ENCODE measurements around the gene GPR52. TPM values are rescaled to one million over a fixed set of nuclear protein-coding genes. Genes with fewer than 3 reads are reported as not detected.
"Not testable (repeated sequence)": the region's sequence is repeated elsewhere in the genome, so short reads cannot be mapped to it uniquely, and the experiment has no call there.

GPR52 gene
- 2.7 TPM for total RNA-seq
- long read RNA-seq = 0 reads

- DNase-seq (ENCODE audit: low spot score) = no peak
Measured at GRCh38 chr1:174447866-174448530, at the start of gene GPR52. TSS of gene GPR52 (plus strand) at chr1:174447964. CDS start at chr1:174448112, 148 bp downstream.

DNA sequence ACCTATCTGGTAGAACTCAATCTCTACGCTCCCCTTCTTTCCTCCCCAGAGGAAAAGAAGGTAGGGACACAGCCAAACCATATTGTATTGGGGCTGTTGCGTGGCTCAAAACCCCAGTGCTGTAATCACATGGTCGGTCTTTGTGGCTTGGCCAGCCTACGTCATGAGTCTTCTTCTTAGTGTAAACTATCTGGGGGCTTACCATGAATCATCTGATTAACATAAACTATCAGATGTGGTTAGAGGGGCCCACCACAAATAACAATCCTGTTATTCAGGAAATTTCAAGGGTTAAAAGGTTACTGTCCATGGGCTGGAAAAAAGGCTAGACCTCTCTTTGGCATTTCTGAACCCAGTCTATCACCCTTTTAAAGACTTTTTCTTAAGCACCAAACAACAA, 49.5 kb upstream of the GPR52 start:
- DNase-seq (ENCODE audit: low spot score) = no peak

GRCh38 chr1:174399211-174399610, 48.6 kb upstream of the GPR52 start:
- DNase-seq (ENCODE audit: low spot score) = no peak

- no peak for DNase-seq (ENCODE audit: low spot score)
Measured at GRCh38 chr1:174401075-174401474, 46.7 kb upstream of the GPR52 start.

GRCh38 chr1:174405219-174405618, 42.5 kb upstream of the GPR52 start:
- DNase-seq (ENCODE audit: low spot score) = no peak

DNA sequence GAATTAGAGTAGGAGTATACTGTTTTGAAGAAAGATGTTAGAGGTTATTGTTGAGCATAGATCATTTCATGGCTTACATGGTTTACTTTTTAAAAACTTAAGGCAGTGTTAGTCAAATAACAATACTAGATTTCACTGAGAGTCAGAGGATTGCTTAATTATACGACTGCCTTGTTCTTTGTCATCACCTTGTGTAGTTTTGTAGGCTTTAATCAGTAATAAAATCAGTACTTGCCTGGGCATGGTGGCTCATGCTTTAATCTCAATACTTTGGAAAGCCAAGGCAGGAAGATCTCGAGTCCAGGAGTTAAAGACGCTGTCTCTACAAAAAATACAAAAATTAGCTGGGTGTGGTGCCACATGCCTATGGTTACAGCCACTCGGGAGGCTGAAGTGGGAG, 41.3 kb upstream of the GPR52 start:
- no peak for DNase-seq (ENCODE audit: low spot score)

- no peak for DNase-seq (ENCODE audit: low spot score)
Measured at GRCh38 chr1:174407665-174408064, 40.1 kb upstream of the GPR52 start.

- DNase-seq (ENCODE audit: low spot score) = no peak
Measured at GRCh38 chr1:174408146-174408545, 39.6 kb upstream of the GPR52 start.

GRCh38 chr1:174409801-174410200, 38.0 kb upstream of the GPR52 start:
- not testable (repeated sequence) for DNase-seq (ENCODE audit: low spot score)

DNA sequence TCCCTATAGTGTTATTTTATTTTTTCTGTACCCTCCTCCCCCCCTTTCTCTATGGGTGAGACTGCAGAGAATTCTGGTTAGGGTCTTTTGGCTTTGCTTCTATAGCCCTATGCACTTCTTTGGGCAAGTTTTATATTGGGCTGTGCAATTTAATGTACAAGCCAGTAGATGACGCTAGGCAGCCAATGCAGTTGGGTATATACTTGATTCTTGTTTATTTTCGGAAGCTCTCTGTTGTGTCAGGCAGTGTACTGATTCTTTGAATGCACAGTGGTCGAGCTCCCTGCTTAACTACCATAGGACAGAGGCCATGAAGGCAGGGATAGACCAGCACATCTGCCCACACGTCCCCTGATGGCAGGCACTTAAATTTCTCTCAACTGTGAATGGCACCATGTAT, 34.1 kb upstream of the GPR52 start:
- DNase-seq (ENCODE audit: low spot score) = no peak

- no peak for DNase-seq (ENCODE audit: low spot score)
Measured at GRCh38 chr1:174414203-174414602, 33.6 kb upstream of the GPR52 start.

- DNase-seq (ENCODE audit: low spot score) = no peak
Measured at GRCh38 chr1:174415506-174415905, 32.3 kb upstream of the GPR52 start.

- no peak for DNase-seq (ENCODE audit: low spot score)
Measured at GRCh38 chr1:174417921-174418320, 29.8 kb upstream of the GPR52 start.

DNA sequence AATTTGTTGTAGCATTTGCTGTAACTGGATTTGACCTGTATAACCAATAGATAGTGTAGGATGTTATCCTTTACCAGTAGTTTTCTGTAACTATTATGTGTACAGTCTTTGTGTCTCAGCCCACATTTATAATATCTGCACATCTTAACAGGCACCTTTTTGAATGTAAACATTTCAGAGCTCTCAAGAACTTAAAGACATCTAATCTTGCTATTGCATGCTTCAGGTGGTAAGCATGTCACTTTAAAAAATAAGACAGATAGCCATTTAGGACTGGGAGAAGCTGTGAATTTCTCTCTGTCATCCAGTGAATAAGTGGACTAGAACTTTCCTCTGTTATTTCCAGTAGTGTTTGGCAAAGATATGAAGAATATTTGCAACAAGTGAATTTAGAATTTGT, 22.6 kb upstream of the GPR52 start:
- DNase-seq (ENCODE audit: low spot score) = no peak

- no peak for DNase-seq (ENCODE audit: low spot score)
Measured at GRCh38 chr1:174426153-174426552, 21.6 kb upstream of the GPR52 start.

GRCh38 chr1:174428033-174428432, 19.7 kb upstream of the GPR52 start:
- DNase-seq (ENCODE audit: low spot score) = no peak

GRCh38 chr1:174428739-174429138, 19.0 kb upstream of the GPR52 start:
- no peak for DNase-seq (ENCODE audit: low spot score)

DNA sequence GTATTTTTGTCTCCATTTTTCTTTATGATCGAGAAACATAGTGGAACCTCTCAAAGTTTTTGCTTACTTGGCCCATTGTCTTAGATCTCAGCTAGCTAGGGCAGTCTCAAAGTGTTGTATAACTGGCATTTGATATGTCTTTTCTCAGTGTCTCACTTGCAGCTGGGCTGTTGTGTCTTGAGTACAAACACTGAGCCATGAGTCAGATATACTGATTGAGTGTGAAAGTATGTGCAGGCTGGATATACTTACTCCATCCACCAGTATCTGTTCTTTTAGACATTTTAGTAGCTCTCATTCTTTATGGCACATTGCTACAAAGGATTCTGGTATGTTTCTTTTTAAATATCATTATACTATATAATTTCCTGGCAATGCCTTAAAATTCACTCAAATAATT, 14.3 kb upstream of the GPR52 start:
- no peak for DNase-seq (ENCODE audit: low spot score)

DNA sequence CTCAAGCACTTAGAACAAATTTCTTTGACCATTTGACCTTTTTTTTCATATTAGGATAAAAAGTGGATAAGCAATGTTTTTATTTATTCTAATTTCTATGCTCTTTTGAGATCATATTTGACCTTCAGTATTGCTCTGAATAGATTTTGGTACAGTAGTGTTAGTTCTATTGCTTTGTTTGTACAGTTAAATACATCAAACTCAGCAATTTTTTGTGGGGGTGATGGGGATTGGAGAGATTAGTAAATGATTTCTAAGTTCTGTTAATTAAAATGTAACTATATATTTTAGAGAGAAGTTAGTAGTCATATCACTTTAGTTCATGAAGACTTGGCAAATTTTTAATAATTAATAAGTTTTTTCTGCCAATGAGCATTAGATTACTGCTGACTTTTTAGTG, 2.4 kb upstream of the GPR52 start:
- no peak for DNase-seq (ENCODE audit: low spot score)

- DNase-seq (ENCODE audit: low spot score) = no peak
Measured at GRCh38 chr1:174445817-174446216, 1.9 kb upstream of the GPR52 start.

DNA sequence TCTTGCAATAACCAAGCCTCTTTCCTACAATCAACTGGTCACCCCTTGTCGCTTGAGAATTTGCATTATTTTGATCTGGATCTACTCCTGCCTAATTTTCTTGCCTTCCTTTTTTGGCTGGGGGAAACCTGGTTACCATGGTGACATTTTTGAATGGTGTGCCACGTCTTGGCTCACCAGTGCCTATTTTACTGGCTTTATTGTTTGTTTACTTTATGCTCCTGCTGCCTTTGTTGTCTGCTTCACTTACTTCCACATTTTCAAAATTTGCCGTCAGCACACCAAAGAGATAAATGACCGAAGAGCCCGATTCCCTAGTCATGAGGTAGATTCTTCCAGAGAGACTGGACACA, 743 bp downstream of the GPR52 start:
- DNase-seq (ENCODE audit: low spot score) = no peak

DNA sequence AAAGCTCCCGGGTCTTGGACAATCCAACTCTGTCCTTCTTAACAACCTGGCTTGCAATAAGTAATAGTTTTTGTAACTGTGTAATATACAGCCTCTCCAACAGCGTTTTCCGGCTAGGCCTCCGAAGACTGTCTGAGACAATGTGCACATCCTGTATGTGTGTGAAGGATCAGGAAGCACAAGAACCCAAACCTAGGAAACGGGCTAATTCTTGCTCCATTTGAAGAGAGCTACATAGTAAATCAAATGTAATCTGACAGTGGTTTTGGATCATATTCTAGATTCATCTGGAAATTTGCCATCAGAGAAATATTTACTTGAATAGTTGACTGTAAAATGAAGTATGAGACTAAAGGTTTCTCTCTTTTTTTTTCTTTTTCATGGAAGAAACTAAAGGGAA, 1.2 kb downstream of the GPR52 start:
- DNase-seq (ENCODE audit: low spot score) = no peak

DNA sequence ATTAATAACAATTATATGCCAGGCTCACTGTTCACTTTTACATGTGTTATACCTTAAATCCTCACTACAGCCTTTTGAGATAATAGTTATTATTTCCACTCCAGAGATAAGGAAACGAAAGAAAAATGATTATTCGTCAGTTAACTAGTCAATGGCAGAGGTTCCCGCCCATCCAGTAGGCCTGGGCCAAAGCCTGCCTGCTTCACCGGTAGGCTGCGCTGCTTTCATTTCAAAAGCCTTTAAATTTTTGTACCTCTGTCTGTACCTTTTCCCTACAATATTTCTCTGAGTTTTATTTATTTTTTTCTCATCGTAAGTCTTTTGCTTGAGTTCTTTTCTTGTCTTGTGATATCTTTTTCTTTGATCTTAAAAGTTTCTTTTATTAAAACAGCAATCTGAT, 3.6 kb downstream of the GPR52 start:
- DNase-seq (ENCODE audit: low spot score) = no peak

GRCh38 chr1:174465855-174466254, 18.1 kb downstream of the GPR52 start:
- DNase-seq (ENCODE audit: low spot score) = no peak
